NCI-H146 treated with DMSO at 0.1 percent for 48 hours (cell line): ENCODE data around the gene NOTCH1.
"Not testable (repeated sequence)": the region's sequence is repeated elsewhere in the genome, so short reads cannot be mapped to it uniquely, and the experiment has no call there.

ENCODE experiments used
- DNase-seq: peaks from one replicate; lab custom pipeline; 2025; ENCODE audit not compliant: unreplicated experiment; lab: John Stamatoyannopoulos, UW

The NOTCH1 gene

DNA sequence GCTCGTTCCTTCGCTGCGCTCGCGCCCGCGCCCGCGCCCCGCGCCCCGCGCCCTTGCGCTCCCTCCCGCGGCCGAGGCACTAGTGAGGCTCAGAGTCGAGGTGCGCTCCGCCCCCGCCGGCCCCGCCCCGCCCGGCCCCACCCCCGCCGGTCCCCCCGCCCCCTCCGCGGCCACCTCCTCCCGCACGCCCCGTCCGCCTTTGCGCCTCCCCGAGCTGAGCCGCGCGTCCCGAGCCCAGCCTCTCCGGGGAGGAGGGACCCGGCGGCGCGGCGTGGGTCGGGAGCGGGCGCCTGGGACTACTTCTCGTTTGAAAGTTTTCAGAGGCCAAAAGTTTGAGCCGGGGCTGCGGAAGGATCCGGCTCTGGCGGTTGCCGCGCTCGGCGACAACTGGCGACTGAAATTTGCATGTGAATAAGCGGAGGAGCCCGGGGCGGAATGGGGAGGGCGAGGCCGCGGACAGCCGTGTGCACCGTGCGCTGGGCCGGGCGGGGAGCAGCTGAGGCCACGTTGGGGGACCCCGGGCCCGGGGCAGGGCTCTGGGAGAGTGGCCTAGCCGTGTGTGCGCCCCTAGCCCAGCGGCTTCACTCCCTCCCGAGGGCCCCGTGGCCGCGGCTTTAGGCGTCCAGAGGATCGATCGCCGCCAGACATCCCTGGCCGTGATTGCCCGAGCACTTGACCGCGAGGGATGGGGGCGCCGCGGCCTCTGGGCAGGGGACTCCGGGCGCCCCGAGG is at the start of gene NOTCH1:
TSS of gene NOTCH1 (minus strand) at position 84 of the 732 bp plus-strand sequence. CDS start 262 bp downstream, outside the sequence.
- peak; percentile 13 for DNase-seq

DNA sequence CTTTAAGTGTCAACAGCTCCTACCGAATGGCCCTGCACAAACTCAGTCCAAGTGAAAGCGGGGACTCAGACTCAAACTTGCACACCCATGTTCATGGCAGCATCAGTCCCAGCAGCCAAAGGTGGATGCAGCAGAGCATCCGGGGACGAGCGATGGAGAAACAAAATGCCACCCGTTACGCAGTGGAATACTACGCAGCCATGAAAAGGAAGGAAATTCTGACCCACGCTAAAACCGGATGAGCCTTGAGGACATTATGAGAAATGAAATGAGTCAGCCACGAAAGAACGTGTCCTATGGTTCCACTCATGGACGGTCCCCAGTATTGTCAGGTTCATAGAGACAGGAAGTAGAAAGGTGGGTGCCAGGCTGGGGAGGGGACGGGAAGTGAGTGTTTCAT is 48.6 kb upstream of the NOTCH1 start:
- DNase-seq = no peak

DNA sequence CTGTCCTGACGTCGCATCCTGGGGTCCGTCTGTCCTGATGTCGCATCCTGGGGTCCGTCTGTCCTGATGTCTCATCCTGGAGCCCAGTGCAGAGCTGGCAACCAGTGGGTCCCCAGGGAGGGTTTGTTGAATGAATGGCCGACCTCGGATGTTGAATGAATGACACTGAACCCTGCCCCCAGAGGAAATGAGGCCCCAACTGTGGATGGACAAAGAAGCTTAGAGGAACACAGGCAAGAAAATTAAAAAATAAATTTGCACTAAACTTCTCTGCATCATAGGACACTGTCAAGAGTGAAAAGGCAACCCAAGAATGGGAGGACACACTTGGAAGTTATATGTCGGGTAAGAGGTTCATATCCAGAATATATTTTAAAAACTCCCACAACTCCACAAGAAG is 47.7 kb upstream of the NOTCH1 start:
- DNase-seq = no peak

DNA sequence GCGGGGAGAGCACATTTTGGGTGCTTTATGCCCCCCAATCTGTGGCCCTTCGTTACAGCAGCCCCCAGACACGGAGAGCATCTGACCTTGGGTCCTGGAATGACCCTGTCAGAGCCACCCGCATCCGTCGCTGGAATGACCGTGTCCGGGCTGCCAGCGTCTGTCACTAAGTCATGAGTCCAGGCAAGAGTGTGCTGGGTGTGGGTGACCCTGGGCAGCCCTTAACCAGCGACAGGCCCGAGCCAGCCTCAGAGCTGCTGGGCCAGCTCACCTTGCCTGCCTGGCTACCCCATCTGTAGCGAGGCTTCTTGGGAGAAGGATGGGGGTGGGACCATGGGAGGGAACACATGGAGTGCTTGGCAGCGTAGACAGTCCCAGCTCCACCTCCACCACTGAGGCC is 46.8 kb upstream of the NOTCH1 start:
- DNase-seq = no peak

DNA sequence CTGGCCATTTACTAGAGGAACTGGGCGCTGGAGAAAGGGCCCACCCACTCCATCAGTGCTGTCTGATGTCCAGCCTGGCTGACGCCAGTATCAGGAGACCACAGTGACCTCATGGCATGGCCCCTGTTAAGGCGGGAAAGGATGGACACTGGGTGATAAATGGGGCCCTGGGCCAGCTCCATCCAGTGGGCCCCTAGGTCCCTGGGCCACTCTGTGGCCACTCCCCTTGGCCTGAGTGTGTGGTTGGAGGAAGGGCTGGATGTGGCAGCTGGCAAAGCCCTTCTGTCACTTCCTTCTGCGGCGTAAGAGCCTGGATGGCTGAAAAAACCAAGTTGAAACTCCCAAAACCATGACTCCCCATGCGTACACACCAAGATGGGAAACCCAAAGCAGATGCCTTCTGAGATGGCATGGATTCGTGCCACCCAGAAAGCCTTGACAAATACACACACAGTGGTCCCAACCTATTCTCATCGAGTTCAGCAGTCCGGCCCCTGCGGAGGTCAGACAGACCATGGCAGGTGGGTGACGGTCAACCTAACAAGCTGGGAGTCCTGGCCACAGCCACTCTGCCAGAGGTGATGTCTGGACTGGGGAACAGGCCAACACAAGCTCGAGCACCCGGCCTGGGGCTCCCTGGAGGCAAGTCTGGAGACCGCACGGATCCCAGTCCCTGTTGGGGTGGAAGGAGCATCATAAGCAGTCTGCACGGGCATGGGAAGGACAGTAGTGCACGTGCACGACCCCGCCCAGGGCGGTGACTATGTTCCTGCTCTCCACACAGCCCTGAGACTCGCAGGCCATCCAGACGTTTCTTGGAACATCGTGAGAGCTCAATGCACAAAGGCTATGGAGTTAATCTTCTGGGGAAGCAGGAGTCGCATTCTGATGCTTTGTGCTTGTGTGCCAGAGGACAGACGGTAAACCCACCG is 45.2 kb upstream of the NOTCH1 start:
- DNase-seq = no peak

DNA sequence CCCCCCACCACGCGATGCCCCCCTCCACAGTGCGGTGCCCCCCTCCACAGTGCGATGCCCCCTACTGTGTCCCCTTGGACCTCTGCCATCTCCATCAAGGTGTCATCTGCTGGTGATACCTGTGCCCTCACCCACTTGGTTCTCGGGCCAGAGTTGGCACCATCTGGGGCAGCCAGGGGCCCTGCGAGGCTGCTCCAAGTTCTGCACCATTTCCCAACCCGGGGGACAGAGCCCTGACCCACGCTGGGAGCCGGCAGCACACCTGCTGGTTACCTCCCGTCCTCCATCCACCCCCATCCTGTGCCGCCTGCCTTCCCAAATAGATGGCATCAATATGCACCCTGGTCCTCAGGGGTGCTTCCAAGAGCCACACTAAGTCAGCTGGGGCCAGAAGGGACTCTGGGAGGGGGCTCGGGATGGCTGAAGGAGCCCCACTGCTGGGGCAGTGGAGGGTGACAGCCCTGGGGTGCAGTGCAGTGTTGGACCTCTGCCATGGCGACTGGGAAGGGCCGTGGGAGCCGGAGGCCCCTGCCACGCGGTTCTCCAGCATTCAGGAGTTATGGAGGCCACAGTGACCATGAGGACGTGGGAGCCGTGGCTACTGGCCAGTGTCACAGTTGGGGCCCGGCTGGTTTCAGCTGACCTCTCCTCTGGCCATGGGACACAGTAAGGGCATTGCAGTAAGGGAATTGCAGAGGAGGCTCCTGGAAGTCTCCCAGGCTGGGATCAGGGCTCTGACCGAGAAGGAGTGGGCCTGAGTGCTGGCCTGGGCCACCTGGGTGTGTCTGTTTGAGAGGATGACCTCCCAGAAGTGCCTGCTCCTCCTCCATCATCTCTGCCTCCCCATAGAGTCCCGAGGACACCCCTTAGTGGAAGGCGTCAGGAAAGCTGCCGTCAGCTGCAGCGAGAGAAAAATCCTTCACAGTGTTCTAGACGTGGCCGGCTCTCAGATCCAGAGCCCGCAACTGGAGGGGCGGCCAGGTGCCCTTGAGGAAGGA is 44.2 kb upstream of the NOTCH1 start:
- no peak for DNase-seq

DNA sequence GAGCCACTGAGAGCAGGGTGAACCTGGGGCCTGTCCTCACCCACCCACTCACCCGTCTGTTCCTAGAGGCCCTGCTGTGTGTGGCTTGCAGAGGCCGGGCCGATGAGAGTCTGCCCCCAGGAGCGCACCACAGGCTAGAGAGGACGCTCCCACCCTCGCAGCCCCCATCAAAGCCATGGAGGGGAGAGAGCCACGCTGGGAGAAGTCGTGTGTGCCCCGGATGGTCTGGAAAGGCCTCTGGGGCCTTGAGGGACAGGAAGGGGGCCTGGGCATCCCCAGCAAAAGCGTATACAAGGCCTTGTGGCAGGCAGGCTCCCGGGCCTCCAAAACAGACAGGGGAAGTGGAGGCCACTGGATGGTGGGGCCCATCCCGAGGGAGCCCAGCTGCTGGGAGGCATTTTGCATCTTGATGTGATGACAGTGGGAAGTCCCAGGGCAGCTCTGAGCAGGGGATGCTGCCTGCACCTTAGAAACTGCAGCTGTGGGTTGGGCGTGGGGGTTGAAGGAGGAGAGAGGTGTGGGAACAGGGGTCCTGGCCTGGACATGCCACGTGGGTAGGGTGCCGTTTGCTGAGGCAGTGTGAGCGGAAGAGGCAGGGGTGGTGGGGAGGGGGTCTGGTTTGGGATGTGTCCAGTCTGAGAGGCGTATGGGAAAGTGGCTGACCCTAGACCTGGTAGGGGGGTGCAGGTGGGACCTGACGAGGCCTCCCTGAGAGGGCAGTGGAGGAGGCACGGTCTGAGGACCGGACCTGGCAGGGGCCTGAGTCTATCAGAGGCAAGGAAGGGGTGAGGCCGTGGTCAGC is 43.0 kb upstream of the NOTCH1 start:
- no peak for DNase-seq

DNA sequence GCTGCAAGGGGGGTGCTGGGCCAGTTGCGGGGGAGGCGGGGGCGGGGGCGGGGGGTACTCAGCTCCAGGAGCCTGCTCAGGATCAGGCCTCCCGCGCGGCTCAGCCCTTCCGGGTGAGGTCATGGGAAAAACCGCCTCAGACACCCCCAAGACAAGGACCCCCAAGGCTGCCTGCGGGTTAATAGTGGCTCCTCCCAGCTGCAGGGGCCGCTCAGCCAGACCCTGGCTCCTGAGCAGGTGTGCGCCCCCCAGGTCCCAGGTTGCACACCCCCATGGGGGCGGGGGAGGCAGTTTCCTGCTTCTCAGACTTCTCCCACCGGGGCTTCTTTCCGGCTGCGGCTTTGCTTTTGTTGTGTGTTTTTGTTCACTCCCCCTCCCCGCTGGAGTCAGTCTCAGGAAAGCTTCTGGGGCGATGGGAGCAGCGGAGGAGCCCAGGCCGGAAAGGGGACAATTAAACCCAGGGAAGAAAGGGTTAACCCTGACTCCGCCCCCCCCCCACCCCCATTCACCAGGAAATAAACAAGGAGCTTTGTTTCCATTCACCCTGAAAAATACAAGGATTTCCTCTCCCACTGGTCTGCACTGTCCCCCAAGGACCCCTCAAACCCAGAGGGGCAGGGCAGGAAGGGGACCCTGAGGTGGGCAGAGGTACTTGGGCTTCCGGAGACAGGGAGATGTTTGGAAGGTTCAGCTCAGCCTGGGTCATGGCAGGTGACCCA is 42.3 kb upstream of the NOTCH1 start:
- DNase-seq = no peak

DNA sequence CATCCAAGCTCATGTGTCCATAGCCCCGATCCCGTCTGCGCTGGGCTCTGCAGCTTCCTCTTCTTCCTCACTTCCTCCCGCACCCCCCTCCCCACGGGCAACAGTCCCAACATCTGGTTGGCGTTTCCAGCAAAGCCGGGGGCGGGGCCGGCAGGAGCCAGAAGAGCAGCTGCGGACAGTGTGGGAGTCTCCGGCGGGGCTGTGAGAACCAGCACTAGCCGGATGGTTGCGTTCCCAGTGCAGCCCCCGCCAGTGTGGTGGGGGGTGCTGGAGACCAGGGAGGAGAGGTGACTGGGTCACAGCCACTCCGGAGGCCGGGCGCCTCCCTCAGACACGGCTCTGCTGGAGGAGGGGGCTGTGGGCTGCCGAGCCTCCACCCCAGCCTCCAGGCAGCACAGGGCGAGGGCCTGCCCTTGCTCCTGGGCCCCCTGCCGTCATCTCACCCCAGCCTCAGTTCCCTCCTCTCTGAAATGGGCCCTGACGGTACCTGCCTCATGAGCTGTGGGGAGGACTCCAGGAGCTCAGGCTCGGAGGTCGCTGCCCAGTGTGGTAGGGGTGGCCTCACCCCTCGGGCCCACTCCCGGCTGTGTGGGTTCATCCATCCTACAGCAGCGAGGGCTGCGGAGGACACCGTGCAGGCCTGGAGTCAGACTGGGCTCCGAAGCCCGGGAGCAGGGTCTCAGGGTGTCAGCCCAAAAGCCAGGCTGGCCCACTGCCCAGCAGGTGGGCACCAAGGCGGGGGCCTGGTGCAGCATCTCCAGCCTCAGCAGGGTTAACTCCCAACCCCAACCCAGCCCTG is 41.5 kb upstream of the NOTCH1 start:
- no peak for DNase-seq

DNA sequence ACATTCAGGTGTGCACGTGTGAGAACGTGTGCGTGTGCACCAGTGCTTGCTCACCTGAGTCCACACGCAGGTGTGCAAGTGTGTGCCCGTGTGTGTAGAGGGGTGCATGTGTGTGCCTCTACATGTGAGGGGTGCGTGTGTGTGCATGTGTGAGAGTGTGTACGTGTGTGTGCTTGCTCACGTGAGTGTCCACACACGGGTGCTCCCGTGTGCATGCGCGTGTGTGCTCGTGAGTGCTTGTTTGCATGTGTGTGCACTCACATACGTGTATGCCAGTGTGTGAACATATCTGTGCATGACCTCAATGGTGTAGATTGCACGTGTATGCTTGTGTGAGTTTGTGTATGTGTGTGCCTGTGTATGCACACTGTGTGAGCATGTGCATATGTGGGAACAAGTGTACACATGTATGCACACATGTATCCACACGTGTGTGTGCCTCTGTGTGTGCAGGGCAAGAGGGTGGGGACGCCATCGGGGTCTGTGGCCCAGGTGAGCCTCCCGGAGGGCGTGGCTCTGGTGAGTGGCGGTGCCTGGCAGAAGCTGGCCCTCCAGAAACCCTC is 40.6 kb upstream of the NOTCH1 start:
- DNase-seq = no peak

DNA sequence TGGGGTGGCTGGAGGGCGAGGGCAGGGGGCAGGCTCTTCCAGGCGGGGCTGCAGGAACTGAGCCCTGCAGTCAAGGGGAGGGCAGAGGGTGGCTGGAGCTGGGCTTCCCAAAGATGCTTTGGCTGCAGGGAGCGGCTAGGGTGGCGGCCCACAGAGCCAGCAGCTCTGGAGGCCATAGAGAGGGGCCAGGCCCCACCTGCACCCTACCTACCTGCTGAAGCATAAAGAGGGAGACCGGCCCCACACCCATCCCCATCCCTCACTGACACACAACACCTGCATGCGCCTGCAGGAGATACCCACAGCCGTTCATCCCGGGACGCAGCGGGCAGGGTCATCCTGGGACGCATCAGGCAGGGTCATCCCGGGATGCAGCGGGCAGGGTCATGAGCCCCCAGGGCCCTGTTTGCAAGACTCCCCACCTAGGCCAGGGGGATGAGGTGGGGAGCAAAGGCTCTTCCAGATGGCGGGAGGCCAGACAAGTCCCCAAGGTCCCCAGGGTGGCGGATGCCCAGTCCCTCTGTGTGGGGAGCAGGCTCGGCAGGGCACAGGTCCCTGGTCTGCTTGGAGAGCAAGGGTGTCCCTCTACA is 39.8 kb upstream of the NOTCH1 start:
- DNase-seq = no peak

DNA sequence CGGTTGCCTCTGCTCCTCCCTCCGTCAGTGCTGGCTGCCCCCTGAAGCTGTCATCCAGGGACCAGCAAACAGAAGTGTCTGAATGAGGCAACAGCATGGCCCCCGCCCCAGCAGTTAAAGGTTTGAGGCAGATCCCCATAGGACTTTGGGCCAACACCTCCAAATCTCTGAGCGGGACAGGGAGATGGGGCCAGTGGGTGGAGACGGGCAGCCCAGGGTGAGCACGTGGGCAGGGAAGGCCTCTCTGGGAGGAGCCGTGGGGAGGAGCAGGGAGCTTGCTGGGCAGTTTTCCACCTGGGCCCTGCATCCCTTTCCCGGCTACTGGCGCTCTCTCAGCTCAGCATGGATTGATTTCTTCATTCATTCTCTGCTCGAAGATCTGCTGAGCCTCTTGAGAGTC is 39.1 kb upstream of the NOTCH1 start:
- no peak for DNase-seq

DNA sequence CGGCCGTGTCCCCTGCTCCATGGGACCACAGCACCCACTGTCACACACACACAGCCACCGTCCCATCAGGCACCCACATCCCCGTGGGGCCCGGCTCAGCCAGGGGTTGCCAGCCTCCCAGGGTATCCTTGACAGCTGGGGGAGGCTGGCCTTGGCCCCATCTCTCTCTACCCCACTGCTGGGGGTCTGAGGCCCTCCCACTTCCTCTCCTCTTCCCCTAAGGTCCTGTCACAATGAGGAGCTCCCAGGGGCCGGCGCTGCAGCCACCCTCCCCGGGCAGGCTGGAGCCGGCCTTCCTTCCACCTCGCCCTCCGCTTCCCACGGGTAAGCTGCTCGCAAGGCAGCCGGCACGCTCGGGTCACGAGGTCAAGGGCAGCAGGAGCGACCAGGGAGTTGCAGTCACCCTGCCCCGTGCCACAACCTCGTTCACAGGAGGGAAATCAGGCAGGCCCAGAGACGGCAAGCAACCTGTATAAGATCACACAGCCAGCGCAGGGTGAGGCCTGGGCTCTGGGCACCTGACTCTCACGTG is 38.6 kb upstream of the NOTCH1 start:
- DNase-seq = no peak

DNA sequence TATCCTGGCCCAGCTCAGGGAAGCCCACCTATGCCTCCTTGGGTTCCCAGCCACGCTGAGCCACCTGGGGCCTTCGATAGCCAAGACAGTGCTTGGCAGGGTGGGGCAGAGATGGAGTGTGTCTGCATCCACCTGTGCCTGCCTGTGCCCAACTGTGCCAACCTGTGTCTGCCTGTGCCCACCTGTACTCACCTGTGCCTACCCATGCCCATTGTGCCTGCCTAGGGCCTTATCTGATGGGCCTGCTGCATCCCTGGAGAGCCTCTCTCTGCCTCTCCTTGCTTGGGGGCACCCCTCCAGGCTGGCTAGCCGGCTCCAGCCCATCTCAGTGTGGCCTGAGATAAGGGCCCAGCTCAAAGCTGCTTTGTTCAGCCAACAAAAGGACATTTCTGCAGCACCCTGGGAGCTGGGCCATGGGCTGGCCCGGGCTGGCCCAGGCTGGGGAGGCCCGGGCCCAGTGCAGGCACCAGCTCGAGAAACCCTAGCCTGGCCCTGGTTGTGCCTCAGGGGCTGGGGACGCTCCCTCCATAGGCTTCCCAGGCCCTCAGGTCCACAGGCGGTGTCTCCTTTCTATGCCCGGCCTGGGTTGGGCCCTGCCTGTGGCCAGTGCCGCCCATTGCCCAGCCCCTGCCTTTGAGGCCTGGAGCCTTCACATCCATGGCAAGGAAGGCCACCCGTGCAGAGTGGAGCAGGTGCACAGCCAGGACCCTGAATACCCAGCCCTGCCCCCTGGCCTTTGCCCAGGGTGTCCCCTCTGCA is 37.3 kb upstream of the NOTCH1 start:
- no peak for DNase-seq

DNA sequence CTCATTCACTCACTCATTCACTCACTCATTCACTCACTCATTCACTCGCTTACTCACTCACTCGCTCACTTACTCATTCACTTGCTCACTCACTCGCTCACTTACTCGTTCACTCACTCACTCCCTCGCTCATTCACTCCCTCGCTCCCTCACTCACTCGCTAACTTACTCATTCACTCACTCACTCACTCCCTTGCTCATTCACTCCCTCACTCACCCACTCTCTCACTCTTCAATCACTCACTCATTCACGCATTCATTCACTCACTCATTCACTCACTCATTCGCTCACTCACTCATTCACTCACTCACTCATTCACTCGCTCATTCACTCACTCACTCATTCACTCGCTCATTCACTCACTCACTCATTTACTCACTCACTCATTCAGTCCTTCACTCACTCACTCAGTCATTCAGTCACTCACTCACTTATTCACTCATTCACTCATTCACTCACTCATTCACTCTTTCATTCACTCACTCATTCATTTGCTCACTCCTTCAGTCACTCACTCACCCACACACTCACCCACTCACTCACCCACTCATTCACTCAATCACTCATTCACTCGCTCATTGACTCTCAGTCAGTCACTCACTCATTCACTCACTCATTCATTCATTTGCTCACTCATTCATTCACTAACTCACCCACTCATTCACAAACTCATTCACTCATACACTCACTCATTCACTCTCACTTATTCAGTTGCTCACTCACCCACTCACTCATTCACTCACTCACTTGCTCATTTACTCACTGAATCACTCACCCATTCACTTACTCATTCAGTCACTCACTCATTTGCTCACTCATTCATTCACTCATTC is 36.0 kb upstream of the NOTCH1 start:
- no peak for DNase-seq

DNA sequence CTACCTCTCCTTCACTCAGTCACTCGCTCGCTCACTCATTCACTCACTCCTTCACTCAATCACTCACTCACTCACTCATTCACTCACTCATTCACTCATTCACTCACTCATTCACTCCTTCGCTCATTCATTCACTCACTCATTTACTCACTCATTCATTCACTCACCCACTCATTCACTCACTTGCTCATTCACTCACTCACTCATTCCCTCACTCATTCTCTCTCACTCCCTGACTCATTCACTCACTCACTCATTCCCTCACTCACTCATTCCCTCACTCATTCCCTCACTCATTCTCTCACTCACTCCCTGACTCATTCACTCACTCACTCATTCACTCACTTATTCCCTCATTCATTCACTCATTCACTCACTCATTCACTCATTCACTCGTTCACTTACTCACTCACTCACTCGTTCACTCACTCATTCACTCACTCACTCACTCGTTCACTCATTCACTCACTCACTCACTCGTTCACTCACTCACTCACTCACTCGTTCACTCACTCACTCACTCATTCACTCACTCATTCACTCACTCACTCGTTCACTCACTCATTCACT is 33.9 kb upstream of the NOTCH1 start:
- not testable (repeated sequence) for DNase-seq
